Stomach (tissue), 4 donors: Measurements from ENCODE around the gene PYGO1.

ENCODE experiments used
- CTCF ChIP-seq, 7 experiments: fragments of 450-650 bp in 4 of 7; fragments of 200-600 bp in 3 of 7; sonication (generic) in 3 of 7; IDR thresholded peaks; one replicate each; pipeline ENCODE4 v1.5.1; 2016 to 2019; ENCODE audit warnings: antibody characterized with exemption in 7 of 7, control low read depth in 2 of 7, mild to moderate bottlenecking in 1 of 7
- EP300 ChIP-seq: sonication (generic); formaldehyde crosslinking; IDR thresholded peaks from one replicate; pipeline ENCODE4 v1.6.1; 2017; ENCODE audit warnings: antibody characterized with exemption
- POLR2A ChIP-seq, 4 donors: fragments of 450-650 bp; IDR thresholded peaks; one replicate each; pipeline ENCODE4 v1.6.1; 2016; ENCODE audit warnings: antibody characterized with exemption in 4 of 4, control low read depth in 2 of 4, mild to moderate bottlenecking in 1 of 4, moderate library complexity in 1 of 4
- POLR2AphosphoS5 ChIP-seq, 3 donors: sonication (generic); formaldehyde crosslinking; IDR thresholded peaks; one replicate each; pipeline ENCODE4 v1.6.1; 2016; ENCODE audit warnings: antibody characterized with exemption in 3 of 3

GRCh38 chr15:55507567-55507966 is 80.6 kb downstream of the PYGO1 start:
- no peak for TF ChIP-seq CTCF (IDR thresholded peaks at IDR 0.05)
- no peak for TF ChIP-seq POLR2A (IDR thresholded peaks at IDR 0.05)
- no peak for TF ChIP-seq POLR2AphosphoS5 (IDR thresholded peaks at IDR 0.05)
- TF ChIP-seq EP300: no peak
